ENCODE data around the gene PSMD8.
"Not testable (repeated sequence)": the region's sequence is repeated elsewhere in the genome, so short reads cannot be mapped to it uniquely, and the experiment has no call there.

Gene PSMD8
- total RNA-seq, result 77.1 to 88.5 reads per million in 2 donors

DNA sequence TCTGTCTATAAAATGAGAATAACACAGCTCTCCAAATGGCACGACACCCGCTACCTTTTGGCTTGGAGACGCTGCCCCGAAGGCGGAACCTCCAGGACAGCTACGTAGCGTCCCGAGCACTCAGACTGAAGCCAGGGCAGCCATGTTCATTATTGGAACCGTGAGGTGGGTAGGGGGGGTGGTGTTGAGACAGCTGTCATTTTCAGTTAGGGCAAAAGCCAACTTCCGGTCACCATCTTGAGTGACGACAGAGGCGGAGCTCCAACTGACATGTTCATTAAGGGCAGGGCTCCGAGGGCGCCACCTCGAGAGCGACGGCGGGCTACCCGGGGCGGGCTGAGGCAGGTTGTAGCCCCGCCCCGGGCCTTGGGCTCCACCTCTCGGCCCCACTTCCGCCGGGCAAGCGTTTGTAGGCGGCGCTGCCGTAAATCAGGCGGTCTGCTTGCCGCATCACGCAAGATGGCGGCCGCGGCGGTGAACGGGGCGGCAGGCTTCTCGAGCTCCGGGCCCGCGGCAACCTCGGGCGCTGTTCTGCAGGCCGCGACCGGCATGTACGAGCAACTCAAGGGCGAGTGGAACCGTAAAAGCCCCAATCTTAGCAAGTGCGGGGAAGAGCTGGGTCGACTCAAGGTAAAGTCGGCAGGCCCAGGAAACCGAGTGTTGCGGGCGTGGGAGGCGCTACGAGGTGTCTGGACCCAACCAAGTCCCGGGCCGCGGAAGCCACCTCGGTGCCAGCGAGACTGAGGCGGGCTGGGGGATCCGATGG, at the start of gene PSMD8:
Gene PSMD8, plus strand, starts transcription at position 240 of the 766 bp plus-strand sequence. Its CDS starts 31 bp downstream, at position 271.
- peak; percentile 95 to 100 (median 98) for DNase-seq

DNA sequence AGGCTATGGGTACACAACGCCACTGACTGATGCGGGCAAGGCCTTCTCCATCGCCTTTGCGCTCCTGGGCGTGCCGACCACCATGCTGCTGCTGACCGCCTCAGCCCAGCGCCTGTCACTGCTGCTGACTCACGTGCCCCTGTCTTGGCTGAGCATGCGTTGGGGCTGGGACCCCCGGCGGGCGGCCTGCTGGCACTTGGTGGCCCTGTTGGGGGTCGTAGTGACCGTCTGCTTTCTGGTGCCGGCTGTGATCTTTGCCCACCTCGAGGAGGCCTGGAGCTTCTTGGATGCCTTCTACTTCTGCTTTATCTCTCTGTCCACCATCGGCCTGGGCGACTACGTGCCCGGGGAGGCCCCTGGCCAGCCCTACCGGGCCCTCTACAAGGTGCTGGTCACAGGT, 47.8 kb upstream of the PSMD8 start:
- no peak for DNase-seq

DNA sequence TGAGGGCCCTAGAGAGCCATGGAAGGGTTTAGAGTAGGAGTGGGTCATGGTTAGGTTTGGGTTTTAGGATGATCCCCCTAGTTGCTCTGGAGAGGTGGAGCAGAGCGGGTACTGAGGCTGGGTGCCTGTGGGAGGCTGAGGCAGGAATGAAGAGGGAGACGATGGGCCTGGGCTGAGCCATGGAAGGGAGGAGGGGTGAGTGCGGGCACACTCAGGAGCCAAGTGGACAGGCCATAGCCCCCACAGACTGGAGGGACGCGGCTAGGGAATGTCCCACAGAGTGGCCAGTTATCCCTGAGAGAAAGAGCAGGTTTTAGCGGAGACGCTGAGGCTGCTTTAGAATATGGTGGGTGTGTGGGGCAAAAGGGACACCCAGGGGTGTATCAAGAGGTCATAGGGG, 44.7 kb upstream of the PSMD8 start:
- DNase-seq, result no peak

DNA sequence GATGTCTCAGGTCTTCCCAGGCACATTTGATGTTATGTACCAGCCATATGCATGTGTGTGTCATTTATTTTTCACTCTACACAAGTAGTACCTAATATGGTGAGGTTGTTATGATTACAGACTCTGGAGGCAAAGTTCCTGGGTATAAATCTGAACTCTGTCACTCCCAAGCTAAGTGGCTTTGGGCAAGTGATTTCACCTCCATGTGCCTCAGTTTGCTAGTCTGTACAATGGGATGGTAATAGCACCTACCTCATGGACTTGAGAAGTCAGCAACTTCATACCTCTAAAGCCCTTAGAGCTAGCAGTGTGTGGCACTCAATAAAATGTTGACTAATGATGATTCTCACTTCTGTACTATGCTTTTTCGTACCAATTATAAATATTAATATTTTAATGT, 42.6 kb upstream of the PSMD8 start:
- no peak for DNase-seq

DNA sequence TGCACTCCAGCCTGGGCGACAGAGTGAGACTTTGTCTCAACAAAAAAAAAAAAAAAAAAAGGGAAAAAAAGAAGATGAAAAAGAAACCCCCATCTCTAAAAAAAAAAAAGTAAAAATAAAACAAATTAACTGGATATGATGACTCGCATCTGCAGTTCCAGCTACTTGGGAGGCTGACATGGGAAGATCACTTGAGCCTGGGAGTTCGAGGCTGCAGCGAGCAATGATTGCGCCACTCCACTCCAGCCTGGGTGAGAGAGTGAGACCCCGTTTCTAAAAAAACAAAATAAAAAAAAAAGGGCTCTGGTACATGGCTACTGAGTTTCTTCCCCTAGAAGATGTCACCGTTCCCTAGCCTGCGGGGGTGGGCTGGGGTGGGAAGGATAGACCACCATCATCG, 41.1 kb upstream of the PSMD8 start:
- no peak for DNase-seq

DNA sequence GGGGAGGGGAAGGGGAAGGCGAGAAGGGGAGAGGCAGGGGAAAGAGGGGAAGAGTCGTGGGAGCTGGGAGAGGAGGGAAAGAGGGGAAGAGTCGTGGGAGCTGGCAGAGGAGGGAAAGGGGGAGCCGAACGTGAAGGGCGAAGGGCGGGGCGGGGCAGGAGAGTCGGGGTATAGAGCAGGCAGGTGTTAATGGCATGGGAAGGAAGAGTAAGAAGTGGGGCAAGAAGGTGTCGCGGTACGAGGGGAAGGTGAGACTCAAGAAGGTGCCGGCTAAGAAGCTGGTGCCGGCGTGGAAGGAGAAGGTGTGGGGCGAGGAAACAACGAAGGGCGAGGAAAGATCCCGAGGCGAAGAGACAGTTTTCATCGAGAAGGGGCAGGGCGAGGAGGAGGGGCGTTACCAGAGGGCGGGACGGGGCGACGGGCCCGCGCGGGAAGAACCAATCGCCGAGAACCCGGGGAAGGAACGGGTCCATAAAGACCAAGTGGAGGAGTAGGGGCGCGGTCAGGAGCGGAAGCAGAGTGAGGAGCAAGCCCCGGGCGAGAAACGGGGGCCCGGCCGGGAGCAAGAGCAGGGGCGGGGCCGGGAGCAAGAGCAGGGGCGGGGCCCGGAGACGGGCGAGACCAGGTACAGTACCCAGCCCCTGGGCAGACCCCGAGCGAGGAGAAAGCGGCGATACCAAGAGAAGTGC, 38.3 kb upstream of the PSMD8 start:
- DNase-seq, result peak; percentile 85 to 98 (median 92)

DNA sequence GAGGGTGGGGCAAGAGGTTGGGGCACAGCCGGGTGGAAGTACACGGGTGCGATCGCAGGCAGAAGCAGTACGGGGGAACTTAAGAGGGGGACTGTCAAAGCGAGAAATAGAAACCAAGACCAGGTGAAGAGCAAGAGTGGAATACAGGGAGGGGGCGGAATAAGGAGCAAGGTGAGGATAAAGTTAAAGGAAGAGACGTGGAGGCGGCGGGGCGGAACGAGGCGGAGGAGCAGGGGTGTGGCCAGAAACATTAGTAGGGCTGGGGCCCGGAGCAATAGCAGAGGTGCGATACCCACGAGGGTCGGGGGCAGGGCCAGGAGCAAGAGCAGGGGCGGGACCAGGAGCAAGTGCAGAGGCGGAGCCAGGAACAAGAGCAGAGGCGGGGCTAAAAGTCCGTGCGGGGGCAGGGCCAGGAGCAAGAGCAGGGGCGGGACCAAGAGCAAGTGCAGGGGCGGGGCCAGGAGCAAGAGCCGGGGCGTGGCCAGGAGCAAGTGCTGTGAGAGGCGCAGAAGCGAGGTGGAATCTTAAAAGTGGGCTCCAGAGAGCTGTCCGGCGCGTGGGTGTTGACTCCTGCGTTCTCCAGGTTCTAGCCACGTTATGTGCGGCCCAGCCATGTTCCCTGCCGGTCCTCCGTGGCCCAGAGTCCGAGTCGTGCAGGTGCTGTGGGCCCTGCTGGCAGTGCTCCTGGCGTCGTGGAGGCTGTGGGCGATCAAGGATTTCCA, 37.6 kb upstream of the PSMD8 start:
- DNase-seq, result peak; percentile 87 to 96 (median 95)

DNA sequence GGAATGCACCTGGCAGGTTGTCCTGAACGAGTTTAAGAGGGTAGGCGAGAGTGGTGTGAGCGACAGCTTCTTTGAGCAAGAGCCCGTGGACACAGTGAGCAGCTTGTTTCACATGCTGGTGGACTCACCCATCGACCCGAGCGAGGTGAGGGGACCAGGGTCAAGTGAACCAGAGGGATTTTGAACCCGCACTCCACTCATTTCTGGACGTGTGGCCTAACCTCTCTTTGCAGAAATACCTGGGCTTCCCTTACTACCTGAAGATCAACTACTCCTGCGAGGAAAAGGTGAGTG, 37.1 kb upstream of the PSMD8 start:
- no peak for DNase-seq

DNA sequence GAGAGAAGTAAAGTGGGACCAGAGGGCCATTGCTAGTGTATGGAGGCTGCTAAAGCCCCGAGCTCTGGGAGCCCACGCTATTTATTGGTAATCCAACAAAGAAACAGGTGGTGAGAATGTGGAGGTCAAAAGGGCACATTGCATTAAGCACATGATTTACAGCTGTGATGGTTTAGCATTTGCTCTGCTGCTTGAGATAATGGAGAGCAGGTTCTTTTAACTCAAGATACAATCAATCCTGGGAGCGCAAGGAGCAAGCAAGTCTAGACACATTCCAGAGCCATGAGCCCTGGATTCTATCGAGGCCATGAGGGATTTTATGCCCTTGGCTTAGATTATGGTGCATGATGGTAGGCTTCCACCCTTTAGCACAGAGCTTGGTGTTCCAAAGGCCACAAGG, 35.4 kb upstream of the PSMD8 start:
- DNase-seq, result not testable (repeated sequence)

DNA sequence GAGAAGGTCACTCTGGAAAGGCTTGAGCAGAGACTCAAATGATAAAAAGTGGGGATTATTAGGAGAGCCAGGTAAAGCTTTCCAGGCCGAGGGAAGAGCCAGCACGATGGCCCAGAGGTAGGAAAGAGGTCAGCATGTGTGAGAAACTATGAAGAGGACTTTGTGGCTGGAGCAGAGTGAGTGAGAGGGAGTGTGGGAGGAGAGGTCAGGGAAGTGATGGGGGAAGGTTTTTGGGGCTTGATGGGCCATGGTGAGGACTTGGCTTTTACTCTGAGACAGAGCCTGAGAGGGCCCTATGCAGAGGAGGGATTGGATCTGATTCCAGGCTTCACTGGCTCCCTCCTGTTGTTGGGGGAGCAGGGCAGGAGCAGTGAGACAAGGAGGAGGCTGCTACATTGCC, 33.4 kb upstream of the PSMD8 start:
- no peak for DNase-seq

DNA sequence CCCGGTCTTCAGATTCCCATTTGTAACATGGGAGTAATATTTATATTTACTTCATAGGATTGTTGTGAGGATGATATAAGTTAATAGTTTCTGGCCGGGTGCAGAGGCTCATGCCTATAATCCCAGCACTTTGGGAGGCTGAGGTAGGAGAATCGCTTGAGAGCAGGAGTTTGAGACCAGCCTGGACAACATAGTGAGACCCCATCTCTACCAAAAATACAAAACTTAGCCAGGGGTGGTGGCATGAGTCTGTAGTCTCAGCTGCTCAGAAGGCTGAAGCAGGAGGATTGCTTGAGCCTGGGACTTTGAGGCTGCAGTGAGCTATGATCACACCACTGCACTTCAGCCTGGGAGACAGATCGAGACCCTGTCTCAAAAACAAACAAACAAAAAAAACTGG, 27.5 kb upstream of the PSMD8 start:
- no peak for DNase-seq

DNA sequence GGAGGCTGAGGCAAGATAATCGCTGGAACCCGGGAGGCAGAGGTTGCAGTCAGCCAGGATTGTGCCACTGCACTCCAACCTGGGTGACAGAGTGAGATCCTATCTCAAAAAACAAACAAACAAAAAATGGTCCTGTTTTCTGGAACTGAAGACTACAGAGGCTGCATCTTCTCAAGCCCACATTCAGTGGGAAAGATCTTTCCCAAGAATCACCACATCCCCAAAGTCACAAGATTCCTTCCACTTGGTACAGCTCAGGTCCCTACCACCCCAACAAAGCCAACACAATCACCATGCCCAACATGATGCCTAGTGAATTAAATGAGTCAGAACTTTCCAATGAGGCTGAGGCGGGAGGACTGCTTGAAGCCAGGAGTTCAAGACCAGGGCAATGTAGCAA, 23.5 kb upstream of the PSMD8 start:
- no peak for DNase-seq

DNA sequence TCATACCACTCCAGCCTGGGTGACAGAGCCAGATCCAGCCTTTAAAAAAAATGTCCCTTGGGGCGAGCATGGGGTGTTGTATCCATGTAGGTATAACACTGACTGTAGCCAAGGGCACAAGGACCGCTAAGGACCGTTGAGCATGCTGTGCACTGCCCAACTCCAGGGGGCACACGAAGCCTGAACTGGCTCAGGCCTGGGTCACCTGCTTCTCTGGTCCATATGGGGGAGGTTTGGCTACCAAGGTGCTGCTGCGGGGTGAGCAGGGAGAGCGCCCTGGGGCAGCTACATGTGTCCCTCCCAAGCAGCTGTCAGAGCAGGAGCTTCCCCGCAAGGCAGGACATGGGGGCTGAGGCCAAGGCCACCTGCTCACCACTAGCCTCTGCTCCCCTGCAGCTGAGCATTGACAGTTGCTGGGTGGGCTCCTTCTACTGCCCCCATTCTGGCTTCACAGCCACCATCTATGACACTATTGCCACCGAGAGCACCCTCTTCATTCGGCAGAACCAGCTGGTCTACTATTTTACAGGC, 22.4 kb upstream of the PSMD8 start:
- DNase-seq, result no peak

DNA sequence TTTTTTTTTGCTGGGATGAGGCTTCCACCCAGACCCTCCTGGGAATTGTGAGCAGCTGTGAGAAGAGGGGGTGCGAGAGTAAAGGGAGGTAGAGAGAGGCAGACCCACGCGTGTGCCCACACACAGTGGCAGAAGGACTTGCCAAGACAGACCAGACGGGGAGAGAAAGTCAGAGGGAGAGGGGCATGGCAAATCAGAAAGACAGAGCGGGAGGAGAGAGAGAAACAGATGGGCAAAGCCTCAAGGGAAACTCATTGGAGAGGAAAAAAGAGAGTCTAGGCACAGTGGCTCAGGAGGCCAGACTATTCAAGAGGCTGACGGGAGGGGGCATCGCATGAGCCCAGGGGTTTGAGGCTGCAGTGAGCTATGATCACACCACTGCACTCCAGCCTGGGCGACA, 21.8 kb upstream of the PSMD8 start:
- DNase-seq, result no peak

DNA sequence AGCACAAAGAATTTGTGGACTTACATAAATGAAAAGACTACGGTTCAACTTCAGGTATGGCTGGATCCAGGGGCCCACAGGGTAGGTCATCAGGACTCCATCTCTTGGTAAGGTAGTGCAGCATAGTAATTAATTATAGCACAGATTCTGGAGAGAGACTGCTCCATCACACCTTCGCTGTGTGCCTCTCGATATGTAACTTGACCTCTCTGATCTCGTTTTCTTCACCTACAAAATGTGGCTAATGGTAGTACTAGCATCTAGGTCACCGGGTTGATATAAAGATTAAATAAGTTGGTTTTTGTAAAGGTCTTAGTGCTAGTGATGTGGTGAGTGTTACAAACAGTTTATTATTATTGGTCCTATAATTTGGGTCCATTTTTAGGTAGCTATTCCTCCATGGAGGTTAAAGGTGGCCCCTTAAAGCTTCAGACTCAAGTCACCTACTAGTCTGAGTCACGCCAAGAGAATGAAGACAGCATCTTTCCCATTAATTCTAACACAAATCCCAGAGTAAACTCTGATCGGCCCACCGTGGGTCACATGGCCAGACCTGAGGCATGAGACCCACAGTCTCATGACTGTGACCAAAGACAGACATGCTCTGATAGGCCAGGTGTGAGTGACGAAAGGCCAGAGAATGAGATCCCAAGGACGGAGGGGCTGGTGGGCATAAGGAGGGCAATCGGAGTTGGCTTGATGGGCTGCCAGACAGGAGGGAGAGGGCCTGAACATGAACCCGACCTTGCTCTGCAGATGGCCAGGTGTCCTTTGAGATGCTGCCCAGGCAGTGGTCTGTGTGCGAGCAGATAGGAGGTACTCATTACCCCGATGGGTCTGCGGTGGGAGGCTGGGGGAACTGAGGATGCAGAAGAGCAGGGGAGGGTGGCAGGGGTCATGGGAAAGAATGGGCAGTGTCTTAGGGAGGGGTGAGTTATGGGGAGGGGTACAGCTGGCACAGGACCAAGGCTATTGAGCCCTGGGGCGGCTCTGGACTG, 18.3 kb upstream of the PSMD8 start:
- DNase-seq, result no peak

DNA sequence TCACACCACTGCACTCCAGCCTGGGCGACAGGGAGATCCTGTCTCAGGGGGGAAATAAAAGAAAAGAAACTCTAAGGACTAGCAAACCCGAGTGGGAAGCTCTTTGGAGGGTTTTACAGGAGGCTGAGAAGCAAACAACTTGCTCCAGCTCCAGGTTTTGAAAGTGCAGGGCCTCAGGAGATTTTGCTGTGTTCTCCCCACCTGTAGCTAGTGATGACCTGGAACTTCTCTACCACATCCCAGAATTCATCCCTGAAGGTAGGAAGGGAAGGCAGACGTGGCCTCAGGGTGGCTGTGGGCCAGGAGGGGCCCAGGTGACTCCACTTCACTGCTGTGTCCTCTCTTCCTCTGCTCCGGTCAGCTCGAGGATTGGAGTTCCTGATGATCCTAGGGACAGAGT, 16.3 kb upstream of the PSMD8 start:
- no peak for DNase-seq

DNA sequence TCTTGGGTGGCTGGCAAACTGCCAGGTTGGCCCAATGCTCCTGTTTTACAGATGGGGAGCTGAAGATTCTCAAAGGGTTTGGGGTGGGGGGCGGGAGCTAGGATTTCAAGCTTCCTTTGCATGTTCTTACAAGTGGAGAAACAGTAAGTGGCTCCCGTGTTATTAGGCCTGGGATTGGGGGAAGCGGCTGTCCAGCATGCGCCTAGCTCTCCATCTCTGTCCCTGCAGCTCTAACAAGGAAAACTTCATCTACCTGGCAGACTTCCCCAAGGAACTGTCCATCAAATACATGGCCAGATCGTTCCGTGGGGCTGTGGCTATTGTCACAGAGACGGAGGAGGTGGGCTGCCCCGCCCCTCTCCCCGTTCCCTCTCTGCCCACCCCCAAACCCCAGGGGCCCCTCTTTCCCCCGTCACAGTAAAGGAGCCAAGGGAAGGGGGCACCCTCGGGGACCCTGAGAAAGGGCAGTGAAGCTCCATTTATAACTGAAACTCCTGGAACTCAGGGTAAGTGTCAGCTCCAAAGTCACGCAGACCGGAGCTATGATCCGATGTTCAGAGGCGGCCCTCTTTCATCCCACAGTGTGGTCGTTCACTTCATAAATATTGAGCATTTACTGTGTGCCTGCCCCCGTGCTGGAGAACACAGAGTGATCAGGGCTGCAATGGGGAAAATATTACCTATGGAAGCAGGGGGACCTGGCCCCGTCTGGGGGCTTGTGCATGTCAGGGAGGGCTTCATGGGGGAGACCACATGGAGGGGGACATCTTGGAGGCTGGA, 14.9 kb upstream of the PSMD8 start:
- no peak for DNase-seq

DNA sequence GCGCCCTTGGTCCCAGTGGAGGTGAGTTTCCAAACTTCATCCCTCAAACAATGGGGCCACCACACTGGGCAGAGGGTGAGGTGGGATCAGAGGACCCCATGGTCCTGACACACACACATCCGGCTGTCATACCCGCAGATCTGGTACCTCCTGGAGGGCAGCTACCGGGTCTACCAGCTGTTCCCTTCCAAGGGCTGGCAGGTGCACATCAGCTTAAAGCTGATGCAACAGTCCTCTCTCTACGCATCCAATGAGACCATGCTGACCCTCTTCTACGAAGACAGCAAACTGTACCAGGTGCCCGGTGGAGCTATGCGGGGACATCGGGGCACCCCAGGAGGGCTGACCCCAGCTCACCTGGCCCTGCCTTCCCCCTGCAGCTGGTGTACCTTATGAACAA, 14.0 kb upstream of the PSMD8 start:
- DNase-seq, result no peak

DNA sequence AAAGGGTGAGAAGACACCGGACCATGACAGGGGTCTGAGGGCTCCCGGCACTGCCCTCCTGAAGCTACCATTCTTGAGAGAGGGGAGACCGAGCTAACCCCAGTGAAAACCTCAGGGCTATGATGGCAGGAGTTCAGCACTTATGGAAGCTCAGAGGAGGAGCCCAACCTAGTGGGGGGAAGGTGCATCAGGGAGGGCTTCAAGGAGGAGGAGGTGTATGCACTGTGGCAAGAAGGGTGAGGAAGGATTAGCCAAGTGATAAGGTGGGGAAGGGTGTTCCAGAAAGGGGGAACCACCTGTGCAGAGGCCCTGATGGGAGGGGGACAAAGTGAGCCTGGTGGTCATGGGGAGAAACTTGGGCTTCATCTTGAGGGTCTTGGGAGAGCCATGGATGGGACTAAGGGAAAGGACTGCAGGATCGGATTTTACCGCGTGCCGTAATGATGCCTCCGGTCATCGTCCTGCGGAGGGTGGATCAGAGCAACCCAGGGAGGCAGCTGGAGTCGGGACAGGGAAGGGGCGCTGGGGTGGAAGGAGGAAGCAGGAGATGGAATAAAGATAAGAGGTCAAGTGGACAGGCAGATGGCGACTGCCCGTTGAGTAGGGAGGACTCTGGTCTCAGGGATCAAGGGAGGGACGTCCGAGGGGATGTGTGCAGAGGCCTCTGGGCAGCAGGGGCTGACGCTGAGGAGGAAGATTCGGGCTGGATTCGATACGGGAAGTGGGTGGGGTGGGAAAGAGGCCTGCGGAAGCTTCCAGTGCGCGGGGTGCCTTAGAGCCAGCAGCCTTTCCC, 13.3 kb upstream of the PSMD8 start:
- no peak for DNase-seq

DNA sequence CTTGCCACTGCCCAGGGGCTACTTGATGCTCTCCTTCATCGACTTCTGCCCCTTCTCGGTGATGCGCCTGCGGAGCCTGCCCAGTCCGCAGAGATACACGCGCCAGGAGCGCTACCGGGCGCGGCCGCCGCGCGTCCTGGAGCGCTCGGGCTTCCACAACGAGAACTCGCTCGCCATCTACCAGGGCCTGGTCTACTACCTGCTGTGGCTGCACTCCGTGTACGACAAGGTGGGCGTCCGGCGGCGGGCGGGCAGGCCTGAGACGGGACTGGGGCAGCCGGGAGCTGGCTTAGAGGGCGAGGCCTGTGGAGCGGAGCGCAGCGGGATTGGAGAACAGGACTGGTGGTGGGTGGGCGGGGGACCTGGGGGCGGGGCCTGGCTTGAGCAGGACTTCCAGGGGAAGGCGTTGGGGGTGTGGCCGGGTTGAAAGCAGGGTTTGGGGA, 12.7 kb upstream of the PSMD8 start:
- peak; percentile 35 to 86 (median 50) for DNase-seq

Measured in T-helper 2 cell (primary cell).